ENCODE results near the gene DLX1. TPM values are rescaled to one million over a fixed set of nuclear protein-coding genes. Genes with fewer than 3 reads are reported as not detected.

Gene DLX1
- total and polyA plus RNA-seq, 2 experiments from 2014 or later: 3.8 to 9.5 TPM

GRCh38 chr2:172079416-172079815, 5.9 kb upstream of the DLX1 start:
- Histone ChIP-seq H3K9me3 (ENCODE audit: low read depth) (no peaks in the 10 kb centered on the region), H3K79me2 (ENCODE audit: insufficient read depth) (no peaks in the 10 kb centered on the region), H3K9ac (no peak overlapping the region), H3F3A (ENCODE audit: insufficient read depth) (no peaks in the 10 kb centered on the region), H3K36me3 (ENCODE audit: low read depth) (no peaks in the 10 kb centered on the region), H3K4me3 (no peak overlapping the region), H4K20me1 (ENCODE audit: insufficient read depth) (no peaks in the 10 kb centered on the region), H3K27ac (no peak overlapping the region), H3K4me1 (ENCODE audit: insufficient read depth) (peaks cover 8% of the 10 kb centered on the region; the same call in 1 of the 2 replicates), H3K4me2 (ENCODE audit: unreplicated experiment) (no peak overlapping the region), H2AFZ (no peak overlapping the region), H3K27me3 (replicated peaks; ENCODE audit: insufficient read depth) (peaks cover 14% of the 10 kb centered on the region), H3K9me2 (ENCODE audit: insufficient read depth) (no peaks in the 10 kb centered on the region)
- DNase-seq: no peak
- no peak for TF ChIP-seq EZH2 (IDR thresholded peaks at IDR 0.05; ENCODE audit: insufficient read depth, poor library complexity, severe bottlenecking)
- TF ChIP-seq EZH2phosphoT487 (IDR thresholded peaks at IDR 0.05; ENCODE audit: insufficient read depth, low read depth): no peak
- in situ Hi-C loops (cut with MboI): no loop called here
- 85 to 87% methylated on average over 5 of the region's 5 CpGs for WGBS, 2 experiments (ENCODE audit: low coverage in 1 of 2, low lambda C conversion rate in 2 of 2, missing lambda C conversion rate in 2 of 2)

DNA sequence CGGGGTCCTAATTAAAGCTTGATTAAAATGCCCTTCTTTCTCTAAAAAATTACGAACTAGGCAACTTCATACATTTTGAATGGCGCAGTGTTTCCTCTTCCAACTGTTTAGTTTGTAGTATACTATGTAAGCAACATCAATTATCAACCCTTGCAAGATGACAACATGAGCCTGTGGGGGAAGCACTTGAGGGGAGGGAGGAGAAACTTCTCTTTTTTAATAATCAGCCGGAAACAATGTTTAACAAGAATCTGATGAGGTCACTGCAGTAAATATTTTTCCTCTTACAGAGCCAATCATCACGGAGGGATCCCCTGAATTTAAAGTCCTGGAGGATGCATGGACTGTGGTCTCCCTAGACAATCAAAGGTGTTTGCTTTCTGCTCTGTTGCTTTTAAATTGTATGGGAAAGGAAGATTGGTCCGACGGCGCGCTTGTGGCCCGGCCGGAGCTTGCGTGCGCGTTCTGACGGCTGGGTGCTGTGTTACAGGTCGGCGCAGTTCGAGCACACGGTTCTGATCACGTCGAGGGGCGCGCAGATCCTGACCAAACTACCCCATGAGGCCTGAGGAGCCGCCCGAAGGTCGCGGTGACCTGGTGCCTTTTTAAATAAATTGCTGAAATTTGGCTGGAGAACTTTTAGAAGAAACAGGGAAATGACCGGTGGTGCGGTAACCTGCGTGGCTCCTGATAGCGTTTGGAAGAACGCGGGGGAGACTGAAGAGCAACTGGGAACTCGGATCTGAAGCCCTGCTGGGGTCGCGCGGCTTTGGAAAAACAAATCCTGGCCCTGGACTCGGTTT, 5.3 kb upstream of the DLX1 start:
- 91% methylated on average over 38 of the region's 38 CpGs for WGBS, 2 experiments (ENCODE audit: low coverage in 1 of 2, low lambda C conversion rate in 2 of 2, missing lambda C conversion rate in 2 of 2)
- TF ChIP-seq EZH2 (IDR thresholded peaks at IDR 0.05; ENCODE audit: insufficient read depth, poor library complexity, severe bottlenecking): no peak
- TF ChIP-seq EZH2phosphoT487 (IDR thresholded peaks at IDR 0.05; ENCODE audit: insufficient read depth, low read depth): no peak
- Histone ChIP-seq H3F3A (ENCODE audit: insufficient read depth) (no peaks in the 10 kb centered on the region), H3K9me3 (ENCODE audit: low read depth) (no peaks in the 10 kb centered on the region), H3K79me2 (ENCODE audit: insufficient read depth) (no peaks in the 10 kb centered on the region), H3K4me3 (no peak overlapping the region), H2AFZ (no peak overlapping the region), H3K27me3 (replicated peaks; ENCODE audit: insufficient read depth) (peaks cover 14% of the 10 kb centered on the region), H3K36me3 (ENCODE audit: low read depth) (no peaks in the 10 kb centered on the region), H3K9me2 (ENCODE audit: insufficient read depth) (no peaks in the 10 kb centered on the region), H3K9ac (no peak overlapping the region), H3K4me2 (ENCODE audit: unreplicated experiment) (no peak overlapping the region), H4K20me1 (ENCODE audit: insufficient read depth) (no peaks in the 10 kb centered on the region), H3K4me1 (ENCODE audit: insufficient read depth) (peaks cover 8% of the 10 kb centered on the region; the same call in 1 of the 2 replicates), H3K27ac (no peak overlapping the region)
- DNase-seq: no peak
- in situ Hi-C loops (cut with MboI): no loop called here

- TF ChIP-seq EZH2phosphoT487 (IDR thresholded peaks at IDR 0.05; ENCODE audit: insufficient read depth, low read depth) (no peak), EZH2 (IDR thresholded peaks at IDR 0.05; ENCODE audit: insufficient read depth, poor library complexity, severe bottlenecking) (no peak)
- no peak overlapping the region for H3K4me2 ChIP-seq (ENCODE audit: unreplicated experiment)
- no peak overlapping the region for H3K27ac ChIP-seq
- no peaks in the 10 kb centered on the region for H3F3A ChIP-seq (ENCODE audit: insufficient read depth)
- in situ Hi-C loops (cut with MboI): no loop called here
- whole genome bisulfite sequencing, 2 experiments (ENCODE audit: low coverage in 1 of 2, low lambda C conversion rate in 2 of 2, missing lambda C conversion rate in 2 of 2): 72 to 82% methylated on average over 23 to 25 of the region's 25 CpGs
- H4K20me1 ChIP-seq (ENCODE audit: insufficient read depth): no peaks in the 10 kb centered on the region
- no peak overlapping the region for H3K9ac ChIP-seq
- no peaks in the 10 kb centered on the region for H3K9me3 ChIP-seq (ENCODE audit: low read depth)
- no peaks in the 10 kb centered on the region for H3K9me2 ChIP-seq (ENCODE audit: insufficient read depth)
- peaks cover 14% of the 10 kb centered on the region for H3K27me3 ChIP-seq (replicated peaks; ENCODE audit: insufficient read depth)
- H3K79me2 ChIP-seq (ENCODE audit: insufficient read depth): no peaks in the 10 kb centered on the region
- H3K4me3 ChIP-seq: no peak overlapping the region
- no peak for DNase-seq
- peaks cover 8% of the 10 kb centered on the region; the same call in 1 of the 2 replicates for H3K4me1 ChIP-seq (ENCODE audit: insufficient read depth)
- no peaks in the 10 kb centered on the region for H3K36me3 ChIP-seq (ENCODE audit: low read depth)
- no peak overlapping the region for H2AFZ ChIP-seq
Observed at GRCh38 chr2:172080641-172081220, 4.6 kb upstream of the DLX1 start.

GRCh38 chr2:172081221-172082022, 3.9 kb upstream of the DLX1 start:
- no peak for TF ChIP-seq EZH2 (IDR thresholded peaks at IDR 0.05; ENCODE audit: insufficient read depth, poor library complexity, severe bottlenecking)
- TF ChIP-seq EZH2phosphoT487 (IDR thresholded peaks at IDR 0.05; ENCODE audit: insufficient read depth, low read depth): no peak
- Histone ChIP-seq H4K20me1 (ENCODE audit: insufficient read depth) (no peaks in the 10 kb centered on the region), H3K27ac (no peak overlapping the region), H3K27me3 (replicated peaks; ENCODE audit: insufficient read depth) (peaks cover 14% of the 10 kb centered on the region), H3K4me3 (no peak overlapping the region), H3K36me3 (ENCODE audit: low read depth) (no peaks in the 10 kb centered on the region), H3K4me2 (ENCODE audit: unreplicated experiment) (no peak overlapping the region), H3K79me2 (ENCODE audit: insufficient read depth) (peaks cover 3% of the 10 kb centered on the region; the same call in 1 of the 2 replicates), H3K9ac (no peak overlapping the region), H3F3A (ENCODE audit: insufficient read depth) (no peaks in the 10 kb centered on the region), H2AFZ (no peak overlapping the region), H3K4me1 (ENCODE audit: insufficient read depth) (peaks cover 8% of the 10 kb centered on the region; the same call in 1 of the 2 replicates), H3K9me2 (ENCODE audit: insufficient read depth) (no peaks in the 10 kb centered on the region), H3K9me3 (ENCODE audit: low read depth) (no peaks in the 10 kb centered on the region)
- DNase-seq: no peak
- in situ Hi-C loops (cut with MboI): no loop called here
- WGBS, 2 experiments (ENCODE audit: low coverage in 1 of 2, low lambda C conversion rate in 2 of 2, missing lambda C conversion rate in 2 of 2): 39 to 43% methylated on average over 33 to 36 of the region's 36 CpGs

Measured in GM23248 (cell line).